SK-N-SH treated with all-trans-retinoic acid at 6 μM for 48 hours (cell line): ENCODE measurements around the gene UNCX.
"Not testable (repeated sequence)": the region's sequence is repeated elsewhere in the genome, so short reads cannot be mapped to it uniquely, and the experiment has no call there.

Source experiments
- CREB5 ChIP-seq: fragments of 250-450 bp; sonication (Bioruptor Pico); IDR thresholded peaks from 2 replicates; pipeline ENCODE4 v1.5.1; 2020; ENCODE audit warnings: low read depth, mild to moderate bottlenecking, moderate library complexity
- CSDC2 ChIP-seq: fragments of 250-450 bp; sonication (Bioruptor Pico); IDR thresholded peaks from 2 replicates; pipeline ENCODE4 v1.5.0; 2020; ENCODE audit warnings: mild to moderate bottlenecking, moderate library complexity
- OSR1 ChIP-seq: fragments of 250-450 bp; sonication (Bioruptor Pico); IDR thresholded peaks from 2 replicates; pipeline ENCODE4 v1.8.0; 2022; ENCODE audit warnings: moderate library complexity, mild to moderate bottlenecking, inconsistent platforms
- SNAI2 ChIP-seq: fragments of 250-450 bp; sonication (Bioruptor Pico); IDR thresholded peaks from 2 replicates; pipeline ENCODE4 v1.5.0; 2020; ENCODE audit warnings: mild to moderate bottlenecking, moderate library complexity
- ZFP3 ChIP-seq: fragments of 250-450 bp; sonication (Bioruptor Pico); IDR thresholded peaks from 2 replicates; pipeline ENCODE4 v1.5.0; 2020; ENCODE audit warnings: mild to moderate bottlenecking, moderate library complexity
- ZFP30 ChIP-seq: fragments of 450-650 bp; formaldehyde crosslinking; IDR thresholded peaks from 2 replicates; pipeline ENCODE4 v1.5.0; 2022; ENCODE audit warnings: mild to moderate bottlenecking, moderate library complexity
- ZNF565 ChIP-seq: fragments of 450-650 bp; formaldehyde crosslinking; conservative IDR thresholded peaks from 2 replicates; pipeline ENCODE4 v1.5.0; 2020; ENCODE audit warnings: low read depth, mild to moderate bottlenecking, moderate library complexity

- not testable (repeated sequence) for TF ChIP-seq CREB5 (CRISPR knock-in tag); OSR1 (CRISPR knock-in tag); ZNF565 (CRISPR knock-in tag); ZFP3; CSDC2 (CRISPR knock-in tag); SNAI2 (CRISPR knock-in tag); ZFP30 (CRISPR knock-in tag)
Observed at GRCh38 chr7:1261036-1261435, 28.4 kb downstream of the UNCX start.
